Caco-2 (cell line): ENCODE data around the gene CRELD1. TPM values are rescaled to one million over a fixed set of nuclear protein-coding genes. Genes with fewer than 3 reads are reported as not detected.

Experiments
- BruUV-seq: library from RNA; stranded (reverse); fragments of 400-500 nt; replicated peaks from 2 replicates; lab custom pipeline; 2021; lab: Mats Ljungman, UMichigan
- CTCF ChIA-PET: fragments of 300-600 bp; sonication (Branson Sonifier 250); formaldehyde crosslinking; loops from one replicate; lab custom pipeline; 2022; ENCODE audit warnings: antibody characterized with exemption; lab: Charles Lee
- POLR2A ChIA-PET: fragments of 300-600 bp; sonication (Branson Sonifier 250); formaldehyde crosslinking; loops from one replicate; lab custom pipeline; 2022; ENCODE audit warnings: antibody characterized with exemption; lab: Charles Lee
- DNase-seq, 2 experiments: peaks; one replicate each; pipeline versions ENCODE4 v3.0.0 to v3.0.0-alpha.2; 2020 to 2022
- H3K27me3 ChIP-seq: replicated peaks from 2 replicates; pipeline ENCODE4 v1.6.0; 2011; ENCODE audit warnings: low read length; ENCODE audit not compliant: control insufficient read depth, insufficient read depth
- H3K36me3 ChIP-seq: 2 replicates; pipeline ENCODE4 v1.5.1; 2011; ENCODE audit warnings: low read length; ENCODE audit not compliant: control insufficient read depth, insufficient read depth
- H3K4me1 ChIP-seq: fragments of 250-450 bp; sonication (Bioruptor Pico); 2 replicates; pipeline ENCODE4 v1.5.1; 2020; ENCODE audit warnings: mild to moderate bottlenecking
- H3K4me3 ChIP-seq: 2 replicates; pipeline ENCODE4 v1.5.1; 2011; ENCODE audit warnings: low read depth, mild to moderate bottlenecking, control low read depth, low read length
- H3K9me3 ChIP-seq: fragments of 250-450 bp; sonication (Bioruptor Pico); 2 replicates; pipeline ENCODE4 v1.5.1; 2020; ENCODE audit warnings: mild to moderate bottlenecking, moderate library complexity
- H3K27ac Mint-ChIP-seq: one replicate; pipeline ENCODE4 v1.8.0; 2022; ENCODE audit warnings: mixed read lengths; ENCODE audit not compliant: unreplicated experiment
- H3K27me3 Mint-ChIP-seq: one replicate; pipeline ENCODE4 v1.8.0; 2022; ENCODE audit warnings: mixed read lengths; ENCODE audit not compliant: insufficient read depth, unreplicated experiment
- H3K36me3 Mint-ChIP-seq: one replicate; pipeline ENCODE4 v1.8.0; 2022; ENCODE audit warnings: mild to moderate bottlenecking, mixed read lengths; ENCODE audit not compliant: insufficient read depth, unreplicated experiment
- H3K4me1 Mint-ChIP-seq: one replicate; pipeline ENCODE4 v1.8.0; 2022; ENCODE audit warnings: low read depth, mixed read lengths; ENCODE audit not compliant: unreplicated experiment
- H3K4me3 Mint-ChIP-seq: one replicate; pipeline ENCODE4 v1.8.0; 2022; ENCODE audit warnings: mild to moderate bottlenecking, moderate library complexity, mixed read lengths; ENCODE audit not compliant: unreplicated experiment
- H3K9me3 Mint-ChIP-seq: one replicate; pipeline ENCODE4 v1.8.0; 2022; ENCODE audit warnings: mixed read lengths; ENCODE audit not compliant: unreplicated experiment
- intact Hi-C: fragments of 100-400 bp; cut with micrococcal nuclease; formaldehyde crosslinking; loops from one replicate; pipeline ENCODE4 v1.10.0; 2022; ENCODE audit not compliant: unreplicated experiment
- total RNA-seq: library from RNA; stranded (reverse); gene quantifications from 2 replicates; pipeline ENCODE4 v1.2.3, GENCODE V29; 2022
- TF ChIP-seq, protein P1 (sequence below), 2 experiments: fragments of 200-600 bp in 1 of 2; IDR thresholded peaks; 1 replicate in 1 of 2; 2 replicates in 1 of 2; pipeline versions ENCODE4 v1.5.1 to v1.8.0; 2011 to 2022; ENCODE audit warnings: antibody characterized with exemption in 1 of 2, control low read depth in 1 of 2, inconsistent platforms in 1 of 2, low read depth in 1 of 2, low read length in 1 of 2, mild to moderate bottlenecking in 1 of 2, moderate library complexity in 1 of 2; ENCODE audit not compliant: insufficient read depth in 1 of 2, severe bottlenecking in 1 of 2, unreplicated experiment in 1 of 2

CRELD1 gene
- total RNA-seq, 1 experiment from 2014 or later = 18.3 TPM

GRCh38 chr3:9934993-9935392, 1.4 kb downstream of the CRELD1 start:
- no peak for DNase-seq
- POLR2A ChIA-PET = interaction anchor here (0.6 kb wide), 1 partner anchor 203 kb away, joined by 3 read pairs; the partner anchor contains the start of gene BRPF1
- TF ChIP-seq, protein P1, sequence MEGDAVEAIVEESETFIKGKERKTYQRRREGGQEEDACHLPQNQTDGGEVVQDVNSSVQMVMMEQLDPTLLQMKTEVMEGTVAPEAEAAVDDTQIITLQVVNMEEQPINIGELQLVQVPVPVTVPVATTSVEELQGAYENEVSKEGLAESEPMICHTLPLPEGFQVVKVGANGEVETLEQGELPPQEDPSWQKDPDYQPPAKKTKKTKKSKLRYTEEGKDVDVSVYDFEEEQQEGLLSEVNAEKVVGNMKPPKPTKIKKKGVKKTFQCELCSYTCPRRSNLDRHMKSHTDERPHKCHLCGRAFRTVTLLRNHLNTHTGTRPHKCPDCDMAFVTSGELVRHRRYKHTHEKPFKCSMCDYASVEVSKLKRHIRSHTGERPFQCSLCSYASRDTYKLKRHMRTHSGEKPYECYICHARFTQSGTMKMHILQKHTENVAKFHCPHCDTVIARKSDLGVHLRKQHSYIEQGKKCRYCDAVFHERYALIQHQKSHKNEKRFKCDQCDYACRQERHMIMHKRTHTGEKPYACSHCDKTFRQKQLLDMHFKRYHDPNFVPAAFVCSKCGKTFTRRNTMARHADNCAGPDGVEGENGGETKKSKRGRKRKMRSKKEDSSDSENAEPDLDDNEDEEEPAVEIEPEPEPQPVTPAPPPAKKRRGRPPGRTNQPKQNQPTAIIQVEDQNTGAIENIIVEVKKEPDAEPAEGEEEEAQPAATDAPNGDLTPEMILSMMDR (IDR thresholded peaks at IDR 0.05; ENCODE audit: insufficient read depth in 1 of 2, low read depth in 1 of 2, low read length in 1 of 2, severe bottlenecking in 1 of 2, unreplicated experiment in 1 of 2) = no peak
- H3K36me3 ChIP-seq = peaks cover 1% of the 10 kb centered on the region; the same call in 1 of the 2 replicates
- Mint-ChIP-seq H3K4me3 (peak overlapping the region; percentile 88), H3K27me3 (no peaks in the 10 kb centered on the region), H3K9me3 (no peaks in the 10 kb centered on the region), H3K36me3 (peaks cover 31% of the 10 kb centered on the region), H3K4me1 (peaks cover 8% of the 10 kb centered on the region), H3K27ac (no peak overlapping the region)
- no peaks in the 10 kb centered on the region for H3K27me3 ChIP-seq
- CTCF ChIA-PET = interaction anchor here (1.5 kb wide), 1 partner anchor 11 kb away, joined by 5 read pairs; no protein-coding TSS in a partner anchor
- BruUV-seq = no TSS peak
- H3K4me1 ChIP-seq = peaks cover 6% of the 10 kb centered on the region; the same call in 1 of the 2 replicates
- intact Hi-C loops = loop anchor here (5.0 kb wide), 2 partner anchors 93 to 108 kb away; partner anchors contain the start of gene RPUSD3
- H3K4me3 ChIP-seq = peak overlapping the region; percentile 92; the same call in 1 of the 2 replicates
- no peaks in the 10 kb centered on the region for H3K9me3 ChIP-seq

GRCh38 chr3:9935966-9936510, 2.4 kb downstream of the CRELD1 start:
- no peak for DNase-seq
- H3K27me3 ChIP-seq = no peaks in the 10 kb centered on the region
- Mint-ChIP-seq H3K4me3 (no peak overlapping the region), H3K27ac (no peak overlapping the region), H3K36me3 (peaks cover 31% of the 10 kb centered on the region), H3K4me1 (peaks cover 8% of the 10 kb centered on the region), H3K9me3 (no peaks in the 10 kb centered on the region), H3K27me3 (no peaks in the 10 kb centered on the region)
- CTCF ChIA-PET = interaction anchor here (1.5 kb wide), 1 partner anchor 10 kb away, joined by 5 read pairs; no protein-coding TSS in a partner anchor
- H3K4me1 ChIP-seq = peaks cover 6% of the 10 kb centered on the region; the same call in 1 of the 2 replicates
- intact Hi-C loops = no loop called here
- no peaks in the 10 kb centered on the region for H3K9me3 ChIP-seq
- TF ChIP-seq, protein P1 (IDR thresholded peaks at IDR 0.05; ENCODE audit: insufficient read depth in 1 of 2, low read depth in 1 of 2, low read length in 1 of 2, severe bottlenecking in 1 of 2, unreplicated experiment in 1 of 2) = no peak
- no peak overlapping the region for H3K4me3 ChIP-seq
- POLR2A ChIA-PET = no interaction called here
- H3K36me3 ChIP-seq = peaks cover 1% of the 10 kb centered on the region; the same call in 1 of the 2 replicates
- BruUV-seq = no TSS peak

GRCh38 chr3:9937486-9938238, 4.0 kb downstream of the CRELD1 start:
- ChIA-PET CTCF (no interaction called here), POLR2A (no interaction called here)
- no peak for DNase-seq
- H3K4me1 ChIP-seq = peaks cover 6% of the 10 kb centered on the region; the same call in 1 of the 2 replicates
- H3K27ac Mint-ChIP-seq = no peak overlapping the region
- TF ChIP-seq, protein P1 (IDR thresholded peaks at IDR 0.05; ENCODE audit: insufficient read depth in 1 of 2, low read depth in 1 of 2, low read length in 1 of 2, severe bottlenecking in 1 of 2, unreplicated experiment in 1 of 2) = no peak
- H3K4me1 Mint-ChIP-seq = peaks cover 8% of the 10 kb centered on the region
- no peak overlapping the region for H3K4me3 Mint-ChIP-seq
- no peaks in the 10 kb centered on the region for H3K9me3 ChIP-seq
- H3K9me3 Mint-ChIP-seq = no peaks in the 10 kb centered on the region
- no peaks in the 10 kb centered on the region for H3K27me3 Mint-ChIP-seq
- BruUV-seq = no TSS peak
- H3K27me3 ChIP-seq = no peaks in the 10 kb centered on the region
- H3K36me3 Mint-ChIP-seq = peaks cover 26% of the 10 kb centered on the region
- H3K4me3 ChIP-seq = no peak overlapping the region
- intact Hi-C loops = no loop called here
- peaks cover 1% of the 10 kb centered on the region; the same call in 1 of the 2 replicates for H3K36me3 ChIP-seq
